HepG2 (cell line): Measurements from ENCODE around the gene TNFAIP8L2. TPM values are rescaled to one million over a fixed set of nuclear protein-coding genes. Genes with fewer than 3 reads are reported as not detected.

ENCODE experiments used
- BRF2 ChIP-seq: sonication (generic); formaldehyde crosslinking; IDR thresholded peaks from 2 replicates; pipeline ENCODE4 v1.8.1; 2022; ENCODE audit warnings: mild to moderate bottlenecking, missing genetic modification reagents
- FOXP1 ChIP-seq, 2 experiments: fragments of 450-650 bp in 1 of 2; IDR thresholded peaks; 2 replicates each; pipeline ENCODE4 v1.6.1; 2017 to 2018; ENCODE audit warnings: antibody characterized with exemption in 1 of 2
- KAT8 ChIP-seq: IDR thresholded peaks from 2 replicates; pipeline ENCODE4 v1.6.1; 2016; ENCODE audit warnings: missing genetic modification reagents, missing compliant biosample characterization
- KDM1A ChIP-seq: IDR thresholded peaks from 2 replicates; pipeline ENCODE4 v1.6.1; 2016; ENCODE audit warnings: missing compliant biosample characterization
- MEIS1 ChIP-seq: sonication (generic); formaldehyde crosslinking; IDR thresholded peaks from 2 replicates; pipeline ENCODE4 v1.9.0; 2021; ENCODE audit warnings: mild to moderate bottlenecking, missing genetic modification reagents, moderate library complexity, borderline replicate concordance
- ONECUT2 ChIP-seq: sonication (generic); formaldehyde crosslinking; IDR thresholded peaks from 2 replicates; pipeline ENCODE4 v1.4.0; 2020; ENCODE audit warnings: missing genetic modification reagents
- POGK ChIP-seq: sonication (generic); formaldehyde crosslinking; conservative IDR thresholded peaks from 2 replicates; pipeline ENCODE4 v1.8.0; 2022; ENCODE audit warnings: mild to moderate bottlenecking, moderate library complexity, missing genetic modification reagents
- SRSF1 ChIP-seq: fragments of 200-400 bp; formaldehyde crosslinking; optimal IDR thresholded peaks from 2 replicates; pipeline ENCODE3; 2017; ENCODE audit warnings: mild to moderate bottlenecking, low read depth, low read length, moderate library complexity
- TEAD3 ChIP-seq: optimal IDR thresholded peaks from 2 replicates; pipeline ENCODE3; 2016; ENCODE audit warnings: borderline replicate concordance
- ZNF317 ChIP-seq: sonication (generic); formaldehyde crosslinking; IDR thresholded peaks from 2 replicates; pipeline ENCODE4 v1.5.0; 2020; ENCODE audit warnings: mild to moderate bottlenecking, missing genetic modification reagents
- ZNF720 ChIP-seq: sonication (generic); formaldehyde crosslinking; IDR thresholded peaks from 2 replicates; pipeline ENCODE4 v1.4.0; 2020; ENCODE audit warnings: missing genetic modification reagents
- ZNF775 ChIP-seq: sonication (generic); formaldehyde crosslinking; IDR thresholded peaks from 2 replicates; pipeline ENCODE4 v1.4.0; 2020; ENCODE audit warnings: missing genetic modification reagents, mild to moderate bottlenecking, moderate library complexity, borderline replicate concordance
- ZNF879 ChIP-seq: sonication (generic); formaldehyde crosslinking; IDR thresholded peaks from 2 replicates; pipeline ENCODE4 v1.8.1; 2023; ENCODE audit warnings: missing genetic modification reagents
- ZZZ3 ChIP-seq: sonication (generic); formaldehyde crosslinking; IDR thresholded peaks from 2 replicates; pipeline ENCODE4 v1.4.0; 2020; ENCODE audit warnings: missing genetic modification reagents, mild to moderate bottlenecking, borderline replicate concordance
- polyA plus RNA-seq, 8 experiments: library from polyadenylated mRNA; depleted of rRNA in 3 of 8; stranded (reverse) in 7 of 8; unstranded in 1 of 8; fragments of >200 nt; fragmentation: Illumina TruSeq in 4 of 8; extraction: Trizol in 4 of 8; gene quantifications; 2 replicates each; pipeline versions ENCODE4 v1.2.1 to v1.2.3, GENCODE V29; 2011 to 2016; ENCODE audit warnings: low read depth in 4 of 8, missing spikeins in 1 of 8, mixed read lengths in 1 of 8; ENCODE audit not compliant: insufficient read depth in 1 of 8
- total RNA-seq, 5 experiments: library from RNA; depleted of rRNA; stranded (reverse); fragments of >200 nt; fragmentation: Illumina TruSeq; extraction: Trizol; gene quantifications; 2 replicates each; pipeline ENCODE4 v1.2.3, GENCODE V29; 2016; ENCODE audit warnings: low read depth in 1 of 5
- TF ChIP-seq, protein P1 (sequence below): IDR thresholded peaks from 2 replicates; pipeline ENCODE4 v1.6.1; 2016; ENCODE audit warnings: low read depth, missing genetic modification reagents, missing compliant biosample characterization
- TF ChIP-seq, protein P2 (sequence below): IDR thresholded peaks from 2 replicates; pipeline ENCODE4 v1.6.1; 2016
- TF ChIP-seq, protein P3 (sequence below): IDR thresholded peaks from 2 replicates; pipeline ENCODE4 v1.6.1; 2012; ENCODE audit warnings: low read depth, low read length, improper control_type of control experiment

Gene TNFAIP8L2
- total and polyA plus RNA-seq, 2 of the 13 experiments (the other 11 are each of a cell fraction or from before 2014, with no cell fraction given): not detected

- TF ChIP-seq, protein P1, sequence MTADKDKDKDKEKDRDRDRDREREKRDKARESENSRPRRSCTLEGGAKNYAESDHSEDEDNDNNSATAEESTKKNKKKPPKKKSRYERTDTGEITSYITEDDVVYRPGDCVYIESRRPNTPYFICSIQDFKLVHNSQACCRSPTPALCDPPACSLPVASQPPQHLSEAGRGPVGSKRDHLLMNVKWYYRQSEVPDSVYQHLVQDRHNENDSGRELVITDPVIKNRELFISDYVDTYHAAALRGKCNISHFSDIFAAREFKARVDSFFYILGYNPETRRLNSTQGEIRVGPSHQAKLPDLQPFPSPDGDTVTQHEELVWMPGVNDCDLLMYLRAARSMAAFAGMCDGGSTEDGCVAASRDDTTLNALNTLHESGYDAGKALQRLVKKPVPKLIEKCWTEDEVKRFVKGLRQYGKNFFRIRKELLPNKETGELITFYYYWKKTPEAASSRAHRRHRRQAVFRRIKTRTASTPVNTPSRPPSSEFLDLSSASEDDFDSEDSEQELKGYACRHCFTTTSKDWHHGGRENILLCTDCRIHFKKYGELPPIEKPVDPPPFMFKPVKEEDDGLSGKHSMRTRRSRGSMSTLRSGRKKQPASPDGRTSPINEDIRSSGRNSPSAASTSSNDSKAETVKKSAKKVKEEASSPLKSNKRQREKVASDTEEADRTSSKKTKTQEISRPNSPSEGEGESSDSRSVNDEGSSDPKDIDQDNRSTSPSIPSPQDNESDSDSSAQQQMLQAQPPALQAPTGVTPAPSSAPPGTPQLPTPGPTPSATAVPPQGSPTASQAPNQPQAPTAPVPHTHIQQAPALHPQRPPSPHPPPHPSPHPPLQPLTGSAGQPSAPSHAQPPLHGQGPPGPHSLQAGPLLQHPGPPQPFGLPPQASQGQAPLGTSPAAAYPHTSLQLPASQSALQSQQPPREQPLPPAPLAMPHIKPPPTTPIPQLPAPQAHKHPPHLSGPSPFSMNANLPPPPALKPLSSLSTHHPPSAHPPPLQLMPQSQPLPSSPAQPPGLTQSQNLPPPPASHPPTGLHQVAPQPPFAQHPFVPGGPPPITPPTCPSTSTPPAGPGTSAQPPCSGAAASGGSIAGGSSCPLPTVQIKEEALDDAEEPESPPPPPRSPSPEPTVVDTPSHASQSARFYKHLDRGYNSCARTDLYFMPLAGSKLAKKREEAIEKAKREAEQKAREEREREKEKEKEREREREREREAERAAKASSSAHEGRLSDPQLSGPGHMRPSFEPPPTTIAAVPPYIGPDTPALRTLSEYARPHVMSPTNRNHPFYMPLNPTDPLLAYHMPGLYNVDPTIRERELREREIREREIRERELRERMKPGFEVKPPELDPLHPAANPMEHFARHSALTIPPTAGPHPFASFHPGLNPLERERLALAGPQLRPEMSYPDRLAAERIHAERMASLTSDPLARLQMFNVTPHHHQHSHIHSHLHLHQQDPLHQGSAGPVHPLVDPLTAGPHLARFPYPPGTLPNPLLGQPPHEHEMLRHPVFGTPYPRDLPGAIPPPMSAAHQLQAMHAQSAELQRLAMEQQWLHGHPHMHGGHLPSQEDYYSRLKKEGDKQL: no peak
- TF ChIP-seq TEAD3 (CRISPR knock-in tag): no peak
- no peak for TF ChIP-seq FOXP1 (IDR thresholded peaks at IDR 0.05)
- no peak for TF ChIP-seq FOXP1 (CRISPR knock-in tag; IDR thresholded peaks at IDR 0.05)
- peak; percentile 27; the same call in 1 of the 2 replicates for TF ChIP-seq ZNF775 (CRISPR knock-in tag)
- no peak for TF ChIP-seq BRF2 (CRISPR knock-in tag)
- TF ChIP-seq KAT8 (CRISPR knock-in tag): peak; percentile 12; the same call in 1 of the 2 replicates
- TF ChIP-seq, protein P2, sequence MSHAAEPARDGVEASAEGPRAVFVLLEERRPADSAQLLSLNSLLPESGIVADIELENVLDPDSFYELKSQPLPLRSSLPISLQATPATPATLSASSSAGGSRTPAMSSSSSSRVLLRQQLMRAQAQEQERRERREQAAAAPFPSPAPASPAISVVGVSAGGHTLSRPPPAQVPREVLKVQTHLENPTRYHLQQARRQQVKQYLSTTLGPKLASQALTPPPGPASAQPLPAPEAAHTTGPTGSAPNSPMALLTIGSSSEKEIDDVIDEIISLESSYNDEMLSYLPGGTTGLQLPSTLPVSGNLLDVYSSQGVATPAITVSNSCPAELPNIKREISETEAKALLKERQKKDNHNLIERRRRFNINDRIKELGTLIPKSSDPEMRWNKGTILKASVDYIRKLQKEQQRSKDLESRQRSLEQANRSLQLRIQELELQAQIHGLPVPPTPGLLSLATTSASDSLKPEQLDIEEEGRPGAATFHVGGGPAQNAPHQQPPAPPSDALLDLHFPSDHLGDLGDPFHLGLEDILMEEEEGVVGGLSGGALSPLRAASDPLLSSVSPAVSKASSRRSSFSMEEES (CRISPR knock-in tag): no peak
- TF ChIP-seq ZNF879 (CRISPR knock-in tag): no peak
- no peak for TF ChIP-seq ZZZ3
- 0 out of 2 replicates have a peak, but pooled peaks have one; percentile 9 for TF ChIP-seq POGK (CRISPR knock-in tag)
- no peak for TF ChIP-seq MEIS1 (CRISPR knock-in tag)
- TF ChIP-seq ZNF317 (CRISPR knock-in tag): no peak
- TF ChIP-seq ONECUT2 (CRISPR knock-in tag): no peak
- no peak for TF ChIP-seq KDM1A
- no peak for TF ChIP-seq ZNF720 (CRISPR knock-in tag)
- TF ChIP-seq, protein P3, sequence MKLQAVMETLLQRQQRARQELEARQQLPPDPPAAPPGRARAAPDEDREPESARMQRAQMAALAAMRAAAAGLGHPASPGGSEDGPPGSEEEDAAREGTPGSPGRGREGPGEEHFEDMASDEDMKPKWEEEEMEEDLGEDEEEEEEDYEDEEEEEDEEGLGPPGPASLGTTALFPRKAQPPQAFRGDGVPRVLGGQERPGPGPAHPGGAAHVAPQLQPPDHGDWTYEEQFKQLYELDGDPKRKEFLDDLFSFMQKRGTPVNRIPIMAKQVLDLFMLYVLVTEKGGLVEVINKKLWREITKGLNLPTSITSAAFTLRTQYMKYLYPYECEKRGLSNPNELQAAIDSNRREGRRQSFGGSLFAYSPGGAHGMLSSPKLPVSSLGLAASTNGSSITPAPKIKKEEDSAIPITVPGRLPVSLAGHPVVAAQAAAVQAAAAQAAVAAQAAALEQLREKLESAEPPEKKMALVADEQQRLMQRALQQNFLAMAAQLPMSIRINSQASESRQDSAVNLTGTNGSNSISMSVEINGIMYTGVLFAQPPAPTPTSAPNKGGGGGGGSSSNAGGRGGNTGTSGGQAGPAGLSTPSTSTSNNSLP: peak; percentile 92
- no peak for TF ChIP-seq SRSF1
Measured at GRCh38 chr1:151196292-151196800, 39.9 kb downstream of the TNFAIP8L2 start (continued).
